CD4-positive, alpha-beta T cell treated with Interleukin-21 for 1 hour (primary cell): ENCODE data around the gene BTBD16.

ENCODE experiments used
- DNase-seq: peaks from one replicate; pipeline ENCODE4 v3.0.0-alpha.2; 2020

The BTBD16 gene

GRCh38 chr10:122376364-122376961 lies 105.4 kb downstream of the BTBD16 start:
- no peak for DNase-seq

GRCh38 chr10:122379041-122379440 lies 107.9 kb downstream of the BTBD16 start:
- DNase-seq, result no peak

GRCh38 chr10:122379537-122379936 lies 108.4 kb downstream of the BTBD16 start:
- no peak for DNase-seq

- no peak for DNase-seq
Observed at GRCh38 chr10:122380703-122381102, 109.6 kb downstream of the BTBD16 start.

- no peak for DNase-seq
Observed at GRCh38 chr10:122381680-122382079, 110.6 kb downstream of the BTBD16 start.

GRCh38 chr10:122386514-122386913 lies 115.4 kb downstream of the BTBD16 start:
- DNase-seq, result no peak

GRCh38 chr10:122387572-122387971 lies 116.5 kb downstream of the BTBD16 start:
- no peak for DNase-seq
